Mucosa of rectum (tissue), 2 donors: Measurements from ENCODE around the gene COL9A3.
"Not testable (repeated sequence)": the region's sequence is repeated elsewhere in the genome, so short reads cannot be mapped to it uniquely, and the experiment has no call there.

ENCODE experiments used
- H3K27ac ChIP-seq, 2 donors: one replicate each; pipeline ENCODE4 v1.7.0; 2013; ENCODE audit warnings: inconsistent platforms in 2 of 2, low read depth in 2 of 2, low read length in 2 of 2
- H3K27me3 ChIP-seq, 2 donors: one replicate each; pipeline ENCODE4 v1.7.0; 2013; ENCODE audit warnings: low read length in 2 of 2; ENCODE audit not compliant: control insufficient read depth in 2 of 2, insufficient read depth in 2 of 2
- H3K36me3 ChIP-seq, 2 donors: one replicate each; pipeline ENCODE4 v1.7.0; 2013; ENCODE audit warnings: low read length in 2 of 2; ENCODE audit not compliant: control insufficient read depth in 2 of 2, insufficient read depth in 2 of 2
- H3K4me1 ChIP-seq, 2 donors: one replicate each; pipeline ENCODE4 v1.7.0; 2013; ENCODE audit warnings: low read length in 2 of 2, mild to moderate bottlenecking in 1 of 2; ENCODE audit not compliant: control insufficient read depth in 2 of 2, insufficient read depth in 2 of 2
- H3K4me3 ChIP-seq, 2 donors: one replicate each; pipeline ENCODE4 v1.7.0; 2013; ENCODE audit warnings: low read length in 2 of 2
- H3K9ac ChIP-seq, 2 donors: one replicate each; pipeline ENCODE4 v1.7.0; 2013; ENCODE audit warnings: low read length in 2 of 2, low read depth in 1 of 2, mild to moderate bottlenecking in 1 of 2
- H3K9me3 ChIP-seq, 2 donors: one replicate each; pipeline ENCODE4 v1.7.0; 2013; ENCODE audit warnings: low read length in 2 of 2; ENCODE audit not compliant: control insufficient read depth in 2 of 2
- donor health status: healthy.
- donor health status: Normal muscosa, but diverticular disease.

COL9A3 gene

GRCh38 chr20:62873681-62874031 lies 56.8 kb downstream of the COL9A3 start:
- H3K9ac ChIP-seq, H3K27me3 ChIP-seq, H3K4me3 ChIP-seq, H3K4me1 ChIP-seq, H3K27ac ChIP-seq, H3K36me3 ChIP-seq, H3K9me3 ChIP-seq: not testable (repeated sequence)

- Histone ChIP-seq H3K9me3 (no peaks in the 10 kb centered on the region), H3K27ac (no peak overlapping the region), H3K27me3 (no peaks in the 10 kb centered on the region), H3K4me3 (no peak overlapping the region), H3K36me3 (no peaks in the 10 kb centered on the region), H3K4me1 (peaks cover 0 to 7% of the 10 kb centered on the region in 2 donors), H3K9ac (no peak overlapping the region)
These were observed 58.1 kb downstream of the COL9A3 start for GRCh38 chr20:62874964-62875344.

- Histone ChIP-seq H3K27ac (peak overlapping the region; percentile 8 to 16), H3K27me3 (no peaks in the 10 kb centered on the region), H3K9me3 (no peaks in the 10 kb centered on the region), H3K9ac (no peak overlapping the region), H3K4me1 (peaks cover 0 to 7% of the 10 kb centered on the region in 2 donors), H3K4me3 (no peak overlapping the region), H3K36me3 (no peaks in the 10 kb centered on the region)
These were observed 58.8 kb downstream of the COL9A3 start for GRCh38 chr20:62875419-62876361.

- Histone ChIP-seq H3K9me3 (no peaks in the 10 kb centered on the region), H3K4me1 (peaks cover 0 to 7% of the 10 kb centered on the region in 2 donors), H3K4me3 (no peak overlapping the region), H3K27me3 (no peaks in the 10 kb centered on the region), H3K36me3 (peaks cover 0 to 3% of the 10 kb centered on the region in 2 donors), H3K9ac (no peak overlapping the region), H3K27ac (peak overlapping the region in 1 of 2 donors; percentile 11)
These were observed 59.7 kb downstream of the COL9A3 start for GRCh38 chr20:62876501-62876901.

- H3K4me1 ChIP-seq = peaks cover 0 to 7% of the 10 kb centered on the region in 2 donors
- H3K36me3 ChIP-seq = peaks cover 0 to 9% of the 10 kb centered on the region in 2 donors
- H3K4me3 ChIP-seq = no peak overlapping the region
- H3K27me3 ChIP-seq = no peaks in the 10 kb centered on the region
- no peaks in the 10 kb centered on the region for H3K9me3 ChIP-seq
- H3K27ac ChIP-seq = peak overlapping the region in 1 of 2 donors; percentile 11
- H3K9ac ChIP-seq = no peak overlapping the region
These were observed 60.3 kb downstream of the COL9A3 start for GRCh38 chr20:62876902-62877816.

- Histone ChIP-seq H3K9ac (no peak overlapping the region), H3K4me3 (no peak overlapping the region), H3K27ac (no peak overlapping the region), H3K36me3 (peaks cover 0 to 10% of the 10 kb centered on the region in 2 donors), H3K27me3 (no peaks in the 10 kb centered on the region), H3K9me3 (no peaks in the 10 kb centered on the region), H3K4me1 (peaks cover 0 to 7% of the 10 kb centered on the region in 2 donors)
These were observed 61.6 kb downstream of the COL9A3 start for GRCh38 chr20:62878244-62879038.

- H3K4me3 ChIP-seq = no peak overlapping the region
- H3K27ac ChIP-seq = no peak overlapping the region
- H3K27me3 ChIP-seq = no peaks in the 10 kb centered on the region
- peaks cover 0 to 7% of the 10 kb centered on the region in 2 donors for H3K4me1 ChIP-seq
- no peaks in the 10 kb centered on the region for H3K9me3 ChIP-seq
- peaks cover 0 to 10% of the 10 kb centered on the region in 2 donors for H3K36me3 ChIP-seq
- H3K9ac ChIP-seq = no peak overlapping the region
These were observed 62.7 kb downstream of the COL9A3 start for GRCh38 chr20:62879275-62880146.

- Histone ChIP-seq H3K27me3 (no peaks in the 10 kb centered on the region), H3K9me3 (no peaks in the 10 kb centered on the region), H3K9ac (no peak overlapping the region), H3K36me3 (peaks cover 0 to 10% of the 10 kb centered on the region in 2 donors), H3K27ac (no peak overlapping the region), H3K4me1 (peaks cover 0 to 7% of the 10 kb centered on the region in 2 donors), H3K4me3 (no peak overlapping the region)
These were observed 63.5 kb downstream of the COL9A3 start for GRCh38 chr20:62880147-62880934.
